Peyer's patch (tissue), 4 donors: Measurements from ENCODE around the gene CBX5.

Source experiments
- POLR2A ChIP-seq, 2 donors: fragments of 450-650 bp; IDR thresholded peaks; one replicate each; pipeline ENCODE4 v1.5.1; 2017; ENCODE audit warnings: antibody characterized with exemption in 2 of 2, mild to moderate bottlenecking in 2 of 2, moderate library complexity in 2 of 2
- TF ChIP-seq, protein P1 (sequence below), 6 experiments: fragments of 450-650 bp in 4 of 6; fragments of 200-600 bp in 2 of 6; sonication (generic) in 1 of 6; IDR thresholded peaks; one replicate each; pipeline ENCODE4 v1.5.1; 2017 to 2019; ENCODE audit warnings: antibody characterized with exemption in 6 of 6, mild to moderate bottlenecking in 3 of 6, moderate library complexity in 1 of 6

DNA sequence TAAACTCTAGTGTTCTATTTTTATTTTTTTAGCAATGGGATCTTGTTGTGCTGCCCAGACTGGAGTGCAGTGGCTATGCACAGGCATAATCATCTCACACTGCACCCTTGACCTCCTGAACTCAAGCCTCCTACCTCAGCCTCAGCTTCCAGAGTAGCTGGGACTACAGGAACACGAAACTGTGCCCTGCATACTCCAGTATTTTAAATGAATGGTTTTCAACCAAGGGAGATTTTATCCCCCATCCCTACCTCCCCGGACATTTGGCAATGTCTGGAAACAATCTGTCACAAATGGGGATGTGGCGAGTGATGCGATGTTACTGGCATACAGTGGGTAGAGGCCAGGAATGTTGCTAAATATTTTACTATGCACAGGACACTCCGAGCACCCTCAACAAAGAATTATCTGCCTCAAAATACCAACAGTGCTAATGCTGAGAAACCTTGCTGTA is 2.1 kb downstream of the CBX5 start:
- TF ChIP-seq, protein P1, sequence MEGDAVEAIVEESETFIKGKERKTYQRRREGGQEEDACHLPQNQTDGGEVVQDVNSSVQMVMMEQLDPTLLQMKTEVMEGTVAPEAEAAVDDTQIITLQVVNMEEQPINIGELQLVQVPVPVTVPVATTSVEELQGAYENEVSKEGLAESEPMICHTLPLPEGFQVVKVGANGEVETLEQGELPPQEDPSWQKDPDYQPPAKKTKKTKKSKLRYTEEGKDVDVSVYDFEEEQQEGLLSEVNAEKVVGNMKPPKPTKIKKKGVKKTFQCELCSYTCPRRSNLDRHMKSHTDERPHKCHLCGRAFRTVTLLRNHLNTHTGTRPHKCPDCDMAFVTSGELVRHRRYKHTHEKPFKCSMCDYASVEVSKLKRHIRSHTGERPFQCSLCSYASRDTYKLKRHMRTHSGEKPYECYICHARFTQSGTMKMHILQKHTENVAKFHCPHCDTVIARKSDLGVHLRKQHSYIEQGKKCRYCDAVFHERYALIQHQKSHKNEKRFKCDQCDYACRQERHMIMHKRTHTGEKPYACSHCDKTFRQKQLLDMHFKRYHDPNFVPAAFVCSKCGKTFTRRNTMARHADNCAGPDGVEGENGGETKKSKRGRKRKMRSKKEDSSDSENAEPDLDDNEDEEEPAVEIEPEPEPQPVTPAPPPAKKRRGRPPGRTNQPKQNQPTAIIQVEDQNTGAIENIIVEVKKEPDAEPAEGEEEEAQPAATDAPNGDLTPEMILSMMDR (IDR thresholded peaks at IDR 0.05): no peak
- no peak for TF ChIP-seq POLR2A (IDR thresholded peaks at IDR 0.05)
